GM15510 (cell line): ENCODE results near the gene KATNB1.
A peak's percentile ranks its signal among the peaks of the same experiment; 100 is the strongest.

Experiments
- POLR2A ChIP-seq: IDR thresholded peaks from 3 replicates; pipeline ENCODE4 v1.6.1; 2011; ENCODE audit warnings: borderline replicate concordance; ENCODE audit not compliant: insufficient read length; ENCODE audit errors: extremely low read depth

Gene KATNB1, protein sequence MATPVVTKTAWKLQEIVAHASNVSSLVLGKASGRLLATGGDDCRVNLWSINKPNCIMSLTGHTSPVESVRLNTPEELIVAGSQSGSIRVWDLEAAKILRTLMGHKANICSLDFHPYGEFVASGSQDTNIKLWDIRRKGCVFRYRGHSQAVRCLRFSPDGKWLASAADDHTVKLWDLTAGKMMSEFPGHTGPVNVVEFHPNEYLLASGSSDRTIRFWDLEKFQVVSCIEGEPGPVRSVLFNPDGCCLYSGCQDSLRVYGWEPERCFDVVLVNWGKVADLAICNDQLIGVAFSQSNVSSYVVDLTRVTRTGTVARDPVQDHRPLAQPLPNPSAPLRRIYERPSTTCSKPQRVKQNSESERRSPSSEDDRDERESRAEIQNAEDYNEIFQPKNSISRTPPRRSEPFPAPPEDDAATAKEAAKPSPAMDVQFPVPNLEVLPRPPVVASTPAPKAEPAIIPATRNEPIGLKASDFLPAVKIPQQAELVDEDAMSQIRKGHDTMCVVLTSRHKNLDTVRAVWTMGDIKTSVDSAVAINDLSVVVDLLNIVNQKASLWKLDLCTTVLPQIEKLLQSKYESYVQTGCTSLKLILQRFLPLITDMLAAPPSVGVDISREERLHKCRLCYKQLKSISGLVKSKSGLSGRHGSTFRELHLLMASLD

DNA sequence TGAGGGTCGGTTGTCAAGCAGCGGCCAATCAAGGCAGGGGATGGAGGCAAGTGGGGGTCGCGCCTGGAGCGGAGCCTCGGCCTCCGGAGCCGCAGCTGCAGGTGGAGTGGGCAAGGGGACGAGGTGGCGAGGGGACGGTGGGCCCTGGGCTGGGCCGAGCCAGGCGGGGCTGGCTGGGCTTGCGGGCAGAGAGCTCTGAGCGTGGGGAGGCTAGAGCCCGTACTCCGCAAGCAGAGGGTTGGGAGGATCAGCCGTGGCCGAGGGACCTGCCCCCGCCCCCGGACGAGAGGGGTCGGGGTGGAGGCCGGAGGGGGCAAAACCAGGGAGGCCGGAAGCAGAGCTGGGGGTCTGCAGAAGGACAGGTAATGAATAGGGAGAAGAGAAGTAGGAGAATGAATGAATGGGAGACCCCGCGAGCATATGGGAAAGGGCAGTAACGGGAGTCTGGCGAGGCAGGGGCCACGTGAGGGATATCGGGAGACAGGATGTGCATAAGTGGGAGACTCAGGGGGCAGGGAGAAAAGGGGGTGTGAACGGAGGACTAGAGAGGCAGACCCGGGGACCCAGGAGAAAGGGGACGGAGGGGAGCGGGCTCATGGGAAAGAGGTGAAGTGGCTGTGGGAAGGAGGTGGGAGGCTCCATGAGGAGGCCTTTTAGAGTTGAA is at the start of gene KATNB1:
Gene KATNB1 (plus strand): TSS at position 16 of the 664 bp plus-strand sequence. CDS start 1,474 bp downstream, outside the sequence.
- TF ChIP-seq POLR2A, result peak; percentile 47

DNA sequence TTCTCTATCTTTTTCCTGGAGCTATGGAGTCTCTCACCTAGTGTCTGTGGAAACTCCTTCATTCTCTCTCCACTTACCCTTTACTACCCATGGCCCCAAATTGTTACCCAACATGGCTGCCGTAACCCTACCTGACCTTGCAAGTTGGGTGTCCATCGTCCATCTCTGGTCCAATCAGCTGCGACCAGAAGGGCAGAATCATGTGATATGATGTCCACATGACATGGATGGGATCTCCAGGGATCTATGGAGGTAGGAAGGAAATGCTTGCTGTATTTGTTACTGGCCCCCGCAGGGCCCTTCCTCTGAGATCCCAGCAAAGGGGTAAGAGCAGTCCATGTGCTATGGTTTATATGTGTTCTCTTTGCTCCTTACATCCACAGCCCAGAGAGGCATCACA is 49.0 kb upstream of the KATNB1 start:
- no peak for TF ChIP-seq POLR2A

DNA sequence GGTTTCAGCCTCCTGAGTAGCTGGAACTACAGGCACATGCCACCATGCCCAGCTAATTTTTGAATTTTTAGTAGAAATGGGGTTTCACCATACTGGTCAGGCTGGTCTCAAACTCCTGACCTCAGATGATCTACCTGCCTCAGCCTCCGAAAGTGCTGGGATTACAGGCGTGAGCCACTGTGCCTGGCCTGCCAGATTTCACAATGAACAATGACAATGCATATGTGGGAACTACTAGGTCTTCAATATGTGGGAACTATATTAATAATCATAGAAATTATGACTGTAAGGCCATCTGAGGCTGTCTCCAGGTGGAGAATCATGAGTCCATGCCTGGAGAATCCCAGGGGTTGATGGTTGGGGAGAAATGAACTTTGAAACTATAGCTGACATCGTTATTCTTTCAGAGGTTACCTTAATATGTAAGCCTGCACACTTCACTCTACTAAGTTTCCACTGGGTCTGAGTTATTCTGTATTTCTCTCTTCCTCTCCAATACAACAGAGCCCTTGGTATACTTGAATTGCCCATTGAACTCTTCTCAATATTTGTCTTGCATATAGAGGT is 48.1 kb upstream of the KATNB1 start:
- no peak for TF ChIP-seq POLR2A

DNA sequence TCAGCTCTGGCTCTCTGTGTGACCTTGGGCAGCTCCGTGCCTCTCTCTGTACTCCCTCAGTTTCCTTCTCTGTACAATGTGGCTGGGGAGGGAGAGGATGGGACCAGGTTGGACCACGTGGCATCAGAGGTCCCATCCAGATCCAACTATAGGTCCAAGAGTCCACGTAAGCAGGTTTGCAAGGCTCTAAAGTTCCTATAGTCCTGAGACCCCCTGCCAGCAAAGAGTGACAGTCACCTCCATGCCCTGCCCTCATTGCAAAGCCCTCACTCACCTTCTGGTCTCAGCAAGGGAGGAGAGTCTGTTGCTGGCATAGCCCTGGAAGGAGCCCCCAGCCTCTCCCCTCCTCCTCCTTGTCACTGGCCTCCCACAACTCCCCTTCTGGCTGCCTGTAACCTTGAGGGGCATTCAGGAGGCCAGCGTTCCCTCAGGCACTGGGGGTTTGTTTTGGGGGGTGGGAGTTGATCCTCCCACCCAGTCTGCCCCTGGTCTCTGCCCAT is 47.0 kb upstream of the KATNB1 start:
- TF ChIP-seq POLR2A, result no peak

DNA sequence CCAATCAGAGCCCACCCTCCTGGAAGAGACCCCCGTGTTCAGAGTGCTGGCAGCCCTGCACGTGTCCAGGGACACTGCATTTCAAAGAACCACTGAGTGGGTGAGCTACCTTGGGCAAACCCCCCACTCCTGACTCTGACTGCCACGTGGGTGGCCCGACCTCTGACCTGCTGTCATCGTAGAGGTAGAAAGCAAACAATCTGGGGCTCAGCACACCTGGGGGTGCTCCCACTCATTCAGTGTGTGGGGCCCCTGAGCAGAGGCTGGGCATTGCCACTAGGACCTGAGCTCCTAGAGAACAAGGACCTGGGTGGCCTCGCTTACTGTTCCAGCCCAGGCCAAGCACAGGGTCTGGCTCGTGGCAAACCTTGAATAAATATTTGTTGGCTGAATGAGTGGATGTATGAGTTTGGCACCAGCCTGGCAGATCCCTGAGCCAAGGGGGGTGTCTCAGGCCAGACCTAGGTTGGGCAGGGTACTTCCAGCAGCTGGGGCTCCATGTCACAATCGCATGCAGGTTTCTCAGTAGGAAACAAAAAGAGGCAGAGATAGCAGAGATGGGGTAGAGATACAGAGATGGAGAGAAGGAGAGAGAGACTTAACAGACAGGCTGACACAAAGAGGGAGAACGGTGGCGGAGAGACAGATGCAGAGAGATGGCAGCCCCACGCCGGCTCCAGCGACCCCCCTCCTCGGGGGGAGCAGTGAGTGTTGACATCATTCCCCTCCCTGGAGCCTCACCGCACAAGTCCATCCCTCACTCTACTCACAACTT is 46.4 kb upstream of the KATNB1 start:
- TF ChIP-seq POLR2A, result no peak

DNA sequence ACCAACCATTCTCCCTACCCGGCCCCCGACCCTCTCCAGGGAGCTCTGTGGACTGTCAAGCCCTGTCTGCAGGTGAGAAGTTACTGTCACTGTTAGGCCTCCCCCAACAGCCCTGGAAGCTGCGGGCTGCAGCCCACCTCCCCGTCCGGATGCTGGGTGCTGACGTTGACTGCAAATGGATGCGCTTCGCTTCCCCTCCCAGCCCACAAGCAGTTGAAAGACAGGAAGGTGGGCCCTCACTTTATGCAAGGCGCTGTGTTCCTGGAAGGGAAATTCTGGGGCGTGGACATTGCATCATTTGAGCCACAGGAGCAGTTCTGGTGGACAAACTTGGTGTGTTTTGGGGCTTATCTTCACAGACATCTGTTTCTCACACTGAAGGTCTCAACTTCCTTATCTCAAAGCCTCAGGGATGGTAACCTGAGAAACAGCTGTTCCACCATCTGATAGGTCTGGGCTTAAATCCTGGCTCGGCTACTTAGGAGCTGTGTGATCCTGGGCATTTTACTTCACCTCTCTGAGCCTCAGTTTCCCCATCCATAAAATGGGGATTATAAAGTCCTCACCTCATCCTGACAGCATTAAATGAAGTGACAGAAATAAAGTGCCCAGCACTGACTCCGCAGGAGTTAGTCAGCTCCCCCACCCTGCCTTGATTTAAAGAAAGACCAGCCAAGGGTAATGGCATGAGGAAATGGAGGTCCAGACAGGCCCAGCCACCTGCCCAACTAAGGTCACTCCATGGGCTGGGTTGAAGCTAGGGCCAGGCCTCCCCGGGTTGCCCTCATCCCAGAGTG is 45.6 kb upstream of the KATNB1 start:
- peak; percentile 27 for TF ChIP-seq POLR2A

DNA sequence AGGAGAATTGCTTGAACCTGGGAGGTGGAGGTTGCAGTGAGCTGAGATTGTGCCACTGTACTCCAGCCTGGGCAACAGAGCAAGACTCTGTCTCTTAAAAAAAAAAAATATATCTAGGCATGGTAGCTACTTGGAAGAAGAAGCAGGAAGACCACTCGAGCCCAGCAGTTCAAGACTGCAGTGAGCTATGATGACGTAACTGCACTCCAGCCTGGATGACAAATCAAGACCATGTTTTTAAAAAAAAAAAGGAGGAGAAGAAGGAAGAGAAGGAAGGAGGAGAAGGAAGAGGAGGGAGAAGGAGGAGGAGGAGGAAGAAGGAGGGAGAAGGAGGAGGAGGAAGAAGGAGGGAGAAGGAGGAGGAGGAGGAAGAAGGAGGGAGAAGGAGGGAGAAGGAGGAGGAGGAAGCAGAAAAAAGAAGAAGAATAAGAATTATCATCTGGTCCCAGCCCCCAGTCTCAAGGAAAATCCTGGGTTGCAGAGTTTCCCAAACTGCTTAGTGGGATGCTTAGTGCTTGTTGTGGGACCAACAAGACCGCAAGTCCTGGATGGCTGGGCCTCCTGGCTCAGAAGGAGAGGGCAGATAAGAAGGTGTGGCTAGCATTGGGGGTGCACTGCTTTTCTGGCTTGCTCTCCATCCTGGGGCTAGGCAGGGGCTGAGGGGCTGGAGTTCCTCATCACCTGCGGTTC is 44.6 kb upstream of the KATNB1 start:
- no peak for TF ChIP-seq POLR2A

DNA sequence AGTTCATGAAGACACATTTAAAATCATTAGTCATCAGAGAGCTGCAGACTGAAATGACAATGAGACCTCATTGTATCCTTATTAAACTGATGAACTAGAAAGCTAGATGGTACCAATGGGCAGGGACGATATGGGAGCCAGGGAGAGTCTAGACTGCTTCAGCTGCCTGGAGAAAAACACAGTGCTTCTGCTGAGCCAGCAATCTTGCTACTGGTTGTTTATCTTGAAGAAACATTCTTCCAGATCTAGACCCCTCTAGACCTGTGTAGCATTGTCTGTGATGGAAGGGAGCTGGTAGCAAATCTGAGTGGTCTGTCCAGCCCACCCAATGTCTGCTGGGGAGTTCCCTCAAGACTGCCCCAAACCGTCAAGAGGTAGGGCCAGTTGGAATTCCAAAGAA is 42.9 kb upstream of the KATNB1 start:
- TF ChIP-seq POLR2A, result no peak

DNA sequence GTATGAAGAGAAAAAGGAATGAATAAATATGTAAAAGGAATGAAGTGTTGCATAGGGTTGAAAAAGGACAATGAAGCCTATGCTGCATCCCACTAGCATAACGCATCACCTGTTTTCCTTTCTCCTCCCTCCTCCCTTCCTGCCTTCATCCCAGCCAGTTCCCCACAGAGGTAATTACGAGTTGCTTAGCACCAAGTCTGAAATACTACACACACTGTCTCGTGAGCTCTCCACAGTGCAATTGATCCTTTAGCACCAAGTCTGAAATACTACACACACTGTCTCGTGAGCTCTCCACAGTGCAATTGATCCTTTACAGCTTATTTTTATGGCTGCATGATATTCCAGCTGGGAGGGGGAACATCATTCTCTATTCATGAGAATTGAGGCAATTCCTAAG is 42.0 kb upstream of the KATNB1 start:
- TF ChIP-seq POLR2A, result no peak

DNA sequence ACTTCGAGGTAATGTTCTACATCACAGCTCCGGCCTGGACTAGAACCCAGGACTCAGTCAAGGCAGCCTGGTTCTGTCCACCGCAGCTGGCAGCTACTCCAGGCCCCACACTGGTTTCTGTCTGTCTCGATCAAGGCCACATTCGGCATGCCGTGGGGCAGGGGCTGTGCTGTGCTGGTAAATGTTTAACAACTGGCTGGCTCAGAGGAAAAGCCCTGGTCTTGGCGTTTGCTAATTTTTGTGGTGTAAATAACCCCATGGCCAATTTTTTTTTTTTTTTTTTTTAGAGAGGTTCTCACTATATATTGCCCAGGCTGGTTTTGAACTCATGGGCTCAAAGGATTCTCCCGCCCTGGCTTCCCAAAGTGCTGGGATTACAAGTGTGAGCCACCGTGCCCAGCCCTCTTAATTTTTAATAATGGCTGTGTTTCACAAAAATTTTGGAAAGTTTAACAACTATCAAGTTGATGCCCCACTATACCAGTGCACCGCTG is 41.3 kb upstream of the KATNB1 start:
- TF ChIP-seq POLR2A, result no peak

DNA sequence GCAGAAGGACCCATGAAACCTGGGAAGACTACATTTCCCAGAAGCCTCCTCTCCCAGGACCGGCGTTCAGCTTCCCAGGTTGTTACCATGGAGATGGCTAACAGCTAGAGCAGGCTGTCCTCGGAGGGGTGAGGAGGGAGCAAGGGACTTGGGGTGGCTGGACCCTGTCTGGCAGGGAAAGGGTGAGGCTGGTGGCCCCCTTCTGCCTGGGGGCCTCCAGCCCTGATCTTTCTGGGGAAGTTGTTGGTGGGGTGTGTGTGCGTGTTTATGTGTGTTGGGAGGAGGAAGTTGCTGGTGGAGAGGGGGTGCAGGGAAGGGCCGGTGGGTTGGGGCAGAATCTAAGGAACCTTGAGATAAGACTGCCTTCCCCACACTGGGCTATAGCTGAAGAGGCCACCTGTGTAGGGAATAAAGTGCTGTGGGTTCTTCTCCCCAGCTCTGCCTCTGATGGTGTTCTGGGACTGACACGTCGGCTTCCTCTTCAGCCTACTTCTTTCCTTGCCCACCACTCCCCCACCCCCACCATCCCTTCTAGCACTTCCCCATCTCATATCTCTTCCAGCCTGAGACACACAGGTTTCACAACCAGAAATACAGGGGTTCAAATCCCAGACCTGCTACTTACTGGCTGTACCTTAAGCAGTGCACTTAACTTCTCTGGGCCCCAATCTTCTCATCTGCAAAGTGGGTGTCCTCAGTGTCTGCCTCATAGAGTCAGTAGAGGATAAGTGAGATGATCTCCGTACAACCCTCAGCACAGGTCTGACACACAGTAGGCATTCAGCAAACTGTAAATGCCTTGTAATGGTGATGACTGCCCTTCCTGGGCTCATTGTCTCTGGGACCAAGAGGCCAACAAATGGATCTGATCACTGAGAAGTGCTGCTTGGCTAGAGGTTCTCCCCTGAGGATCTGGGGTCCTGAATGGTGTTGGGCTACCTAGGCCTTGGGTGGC is 40.6 kb upstream of the KATNB1 start, which contains the start of gene DRC7:
Gene DRC7 (plus strand): TSS at position 82 of the 955 bp plus-strand sequence. CDS start 3,144 bp downstream, outside the sequence.
- no peak for TF ChIP-seq POLR2A

DNA sequence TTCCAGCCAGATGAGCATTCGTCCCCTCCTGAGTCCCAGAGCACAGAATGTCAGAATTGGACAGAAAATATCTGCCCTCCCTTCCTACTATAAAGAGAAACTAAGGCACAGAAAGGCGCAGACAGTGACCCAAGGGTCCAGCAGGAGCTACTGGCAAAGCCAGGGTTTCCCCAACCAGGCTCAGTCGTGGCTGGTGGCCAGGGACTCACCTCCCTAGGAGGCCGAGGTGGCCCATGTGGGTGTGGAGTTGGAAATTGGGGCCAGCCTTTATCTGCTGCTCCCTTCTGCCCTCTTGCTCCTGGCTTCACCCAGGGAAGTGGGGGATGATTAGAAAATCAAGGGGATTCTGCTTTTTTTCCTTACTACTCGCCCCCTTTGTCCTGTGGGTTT is 39.9 kb upstream of the KATNB1 start:
- no peak for TF ChIP-seq POLR2A
